SH-SY5Y (cell line): ENCODE results near the gene KIF25.

ENCODE experiments used
- GATA2 ChIP-seq: IDR thresholded peaks from 2 replicates; pipeline ENCODE4 v1.6.1; 2011; ENCODE audit warnings: mild to moderate bottlenecking, low read depth, low read length
- GATA3 ChIP-seq: IDR thresholded peaks from 2 replicates; pipeline ENCODE4 v1.6.1; 2011; ENCODE audit warnings: low read depth, mild to moderate bottlenecking, low read length, moderate library complexity

Gene KIF25

DNA sequence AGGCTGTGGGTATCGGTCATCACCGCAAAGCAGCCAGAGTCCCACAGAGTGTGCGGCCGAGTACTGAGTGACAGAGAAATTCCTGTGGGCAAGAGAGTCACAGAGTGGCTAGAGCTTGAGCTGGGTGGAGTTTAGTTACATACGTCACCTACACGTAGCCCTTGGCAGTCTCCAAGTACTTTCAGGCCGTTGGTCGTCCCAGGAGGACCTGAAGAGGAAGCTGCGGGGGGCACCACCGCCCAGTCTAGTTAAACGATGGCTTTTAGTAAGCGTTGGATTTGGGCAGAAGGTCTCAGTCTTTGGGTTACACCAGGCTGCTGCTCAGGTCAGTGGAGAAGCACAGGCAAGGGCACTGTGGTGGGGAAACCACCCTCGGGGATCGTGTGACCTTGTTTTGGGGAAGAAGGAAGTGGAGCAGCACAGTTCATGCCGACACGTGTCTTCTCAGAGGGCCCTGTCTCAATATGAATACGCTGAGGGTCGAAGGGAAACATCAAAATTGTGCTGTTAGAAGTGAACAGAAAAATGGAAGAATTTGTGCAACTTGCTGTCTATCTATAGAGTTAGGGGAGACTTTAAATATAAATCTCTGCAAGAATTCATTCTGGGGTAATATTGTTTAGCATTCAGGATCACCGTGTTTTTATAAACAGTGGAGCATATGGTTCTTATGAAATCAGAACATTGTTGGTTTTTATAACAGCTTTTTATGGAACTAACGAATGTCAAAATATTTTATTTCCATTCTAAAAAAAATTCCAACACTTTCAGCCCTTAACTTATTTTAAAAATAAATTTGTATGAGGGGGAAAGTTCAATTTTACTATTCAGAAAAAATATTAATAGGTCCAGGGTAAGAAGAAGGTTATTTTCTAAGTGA is 28.6 kb downstream of the KIF25 start:
- TF ChIP-seq GATA3 (no peak), GATA2 (no peak)

DNA sequence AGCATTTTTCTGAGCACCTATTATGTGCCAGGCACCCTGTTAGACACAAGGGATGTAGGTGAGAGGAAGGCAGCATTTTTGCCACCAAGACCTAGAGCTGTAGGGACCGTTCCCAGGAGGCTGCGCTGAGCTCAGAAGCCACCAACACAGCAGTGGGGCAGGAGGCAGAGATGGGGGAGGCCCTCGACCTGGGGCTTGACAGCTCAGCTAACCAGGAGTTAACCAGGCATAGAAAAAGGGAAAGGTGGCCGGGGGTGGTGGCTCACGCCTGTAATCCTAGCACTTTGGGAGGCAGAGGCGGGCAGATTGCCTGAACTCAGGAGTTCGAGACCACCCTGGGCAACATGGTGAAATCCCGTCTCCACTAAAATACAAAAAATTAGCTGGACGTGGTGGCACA is 29.5 kb downstream of the KIF25 start:
- TF ChIP-seq GATA2, result no peak
- TF ChIP-seq GATA3, result no peak

DNA sequence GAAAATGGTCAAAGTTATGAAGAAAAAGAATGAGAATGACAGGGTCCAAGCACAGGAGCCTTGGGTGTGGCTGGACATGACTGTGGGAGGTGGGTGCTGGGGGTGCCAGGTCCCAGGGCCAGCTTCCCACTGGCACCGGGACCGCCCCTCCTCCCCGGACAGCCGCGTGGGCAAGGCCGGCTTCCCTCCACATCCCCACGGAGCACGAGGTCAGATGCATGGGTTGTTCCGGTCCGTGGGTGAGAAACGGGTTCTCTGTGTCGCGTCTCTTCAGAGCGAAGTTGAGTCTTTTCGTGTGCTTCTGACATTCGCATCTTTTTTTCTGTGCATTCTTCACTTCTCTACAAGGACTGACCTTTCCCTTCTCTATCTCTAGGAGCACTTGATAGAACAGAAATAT is 30.1 kb downstream of the KIF25 start:
- TF ChIP-seq GATA2 (no peak), GATA3 (no peak)

GRCh38 chr6:168028181-168028580 is 30.7 kb downstream of the KIF25 start:
- no peak for TF ChIP-seq GATA3
- no peak for TF ChIP-seq GATA2

DNA sequence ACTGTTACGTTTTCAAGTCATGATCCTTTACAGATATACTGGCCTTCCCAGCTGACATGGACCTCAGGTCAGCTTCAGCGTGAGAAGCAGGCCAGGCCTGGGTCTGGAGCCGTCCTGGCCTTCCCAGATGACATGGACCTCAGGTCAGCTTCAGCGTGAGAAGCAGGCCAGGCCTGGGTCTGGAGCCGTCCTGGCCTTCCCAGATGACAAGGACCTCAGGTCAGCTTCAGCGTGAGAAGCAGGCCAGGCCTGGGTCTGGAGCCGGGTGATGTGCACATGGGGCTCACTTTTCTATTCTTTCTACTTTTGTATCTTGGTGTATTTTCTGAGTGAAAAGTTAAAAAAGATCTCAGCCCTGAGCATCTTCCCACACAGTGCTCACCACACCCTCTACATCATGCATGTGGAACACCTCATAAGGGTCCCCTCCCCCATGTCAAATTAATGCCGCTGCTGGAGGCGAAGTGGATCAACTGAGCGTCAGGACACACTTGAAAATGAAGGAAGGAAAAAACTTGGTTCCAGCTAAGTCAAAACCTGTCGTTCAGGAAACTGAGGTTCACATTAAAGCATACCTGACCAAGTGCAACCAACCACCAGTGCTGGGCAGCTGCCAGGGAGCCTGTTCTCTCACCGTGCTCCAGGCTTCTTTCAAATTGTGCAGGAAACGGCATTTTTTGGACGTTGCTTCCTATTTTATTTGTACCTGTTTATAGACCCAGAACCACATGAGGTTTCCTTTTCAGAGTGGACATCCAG is 32.2 kb downstream of the KIF25 start:
- TF ChIP-seq GATA2, result no peak
- TF ChIP-seq GATA3, result no peak

GRCh38 chr6:168030218-168030746 is 32.8 kb downstream of the KIF25 start:
- TF ChIP-seq GATA2 (no peak), GATA3 (no peak)

DNA sequence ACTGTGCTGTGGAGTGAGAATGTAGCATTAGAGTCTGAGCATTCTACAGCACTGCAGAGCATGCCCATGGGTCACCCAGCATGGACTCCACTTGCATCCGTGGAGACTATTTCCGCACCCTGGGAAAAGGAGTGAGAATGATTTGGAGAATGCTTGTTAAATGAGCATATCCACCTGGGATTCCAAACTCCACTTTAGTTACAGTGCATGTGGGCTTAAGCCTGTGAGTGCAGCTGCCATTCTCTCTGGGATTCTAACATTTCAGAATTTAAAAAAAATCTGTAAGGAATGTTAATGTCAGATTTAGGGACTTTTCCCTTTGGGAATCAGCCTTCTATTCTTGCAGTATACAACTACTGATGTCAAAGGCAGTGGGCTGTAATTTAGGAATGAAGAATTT is 33.4 kb downstream of the KIF25 start:
- TF ChIP-seq GATA2 (no peak), GATA3 (no peak)

DNA sequence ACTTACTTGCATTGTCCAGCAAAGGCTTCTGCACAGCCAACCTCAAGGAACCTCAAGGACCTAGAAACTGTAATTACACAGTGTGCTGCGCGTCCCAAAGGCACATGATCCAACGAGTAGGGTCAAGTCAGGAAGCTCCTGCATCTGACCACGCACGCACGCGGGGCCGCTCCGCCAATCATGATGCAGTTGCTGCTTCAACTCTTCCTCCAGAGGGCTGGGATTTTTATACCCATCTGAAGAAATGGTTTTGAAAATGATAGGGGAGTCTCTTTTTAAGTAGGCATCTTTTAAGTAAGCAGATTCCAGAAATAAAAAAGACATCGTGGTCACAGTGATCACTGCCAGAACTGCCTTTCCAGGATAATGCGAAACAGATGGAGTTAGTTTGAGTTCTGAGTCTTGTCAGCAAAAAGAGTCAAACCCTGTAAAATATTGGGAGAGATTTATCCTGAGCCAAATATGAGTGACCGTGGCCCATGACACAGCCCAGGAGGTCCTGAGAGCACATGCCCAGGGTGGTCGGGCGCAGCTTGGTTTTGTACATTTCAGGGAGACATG is 34.0 kb downstream of the KIF25 start:
- TF ChIP-seq GATA2, result no peak
- TF ChIP-seq GATA3, result no peak

DNA sequence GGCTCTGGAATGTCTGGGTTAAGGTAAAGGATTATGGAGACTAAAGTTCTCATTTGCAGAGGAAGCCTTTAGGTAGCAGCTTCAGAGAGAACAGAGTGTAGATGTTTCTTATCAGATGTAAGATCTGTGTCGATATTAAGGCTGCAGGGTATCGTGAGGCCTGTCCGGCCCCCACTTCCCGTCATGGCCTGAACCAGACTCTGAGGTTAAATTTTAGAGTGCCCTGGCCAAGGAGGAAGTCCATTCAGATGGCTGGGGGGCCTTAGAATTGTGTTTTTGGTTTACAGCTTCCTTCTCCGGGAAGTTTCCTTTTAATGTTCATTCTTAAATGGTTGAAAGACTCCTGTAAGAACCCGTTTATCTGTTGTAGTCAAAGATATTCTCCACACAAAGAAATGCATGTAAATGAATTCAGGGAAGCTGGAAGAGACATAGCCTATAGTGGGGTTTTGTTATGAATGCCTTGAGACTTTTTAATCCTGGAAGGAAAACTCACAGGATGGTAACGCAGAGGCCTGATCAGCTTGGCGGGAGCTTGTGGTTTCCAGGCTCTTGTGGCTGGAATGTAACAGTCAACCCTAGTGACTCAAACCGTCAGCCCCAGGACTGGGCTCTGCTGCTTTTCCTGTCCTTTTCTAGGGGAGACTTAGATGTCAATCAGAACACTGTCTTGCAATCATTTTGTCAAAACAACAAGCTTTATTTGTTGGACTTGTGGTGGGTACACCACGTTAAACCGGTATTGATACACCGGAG is 34.7 kb downstream of the KIF25 start:
- TF ChIP-seq GATA3 (no peak), GATA2 (peak; percentile 19; the same call in 1 of the 2 replicates)

- TF ChIP-seq GATA3, result no peak
- no peak for TF ChIP-seq GATA2
Measured at GRCh38 chr6:168033791-168034190, 36.3 kb downstream of the KIF25 start.

DNA sequence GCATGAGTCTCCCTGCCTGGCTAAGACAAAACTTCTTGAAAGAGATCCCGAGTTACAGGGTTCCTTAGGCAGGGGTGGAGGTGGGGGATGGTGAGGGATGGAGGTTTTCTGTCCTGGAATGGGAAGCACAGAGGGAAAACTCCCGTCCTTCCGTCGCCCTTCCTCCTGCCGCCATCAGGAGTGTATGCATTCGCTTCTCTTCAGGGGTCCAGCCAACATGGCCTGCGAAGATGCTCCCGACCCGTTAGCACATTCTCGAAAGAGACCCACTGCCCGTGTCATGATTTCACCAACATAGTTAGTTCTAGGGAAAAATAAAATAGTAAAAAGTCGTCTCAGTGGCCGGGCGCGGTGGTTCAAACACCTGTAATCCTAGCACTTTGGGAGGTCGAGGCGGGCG is 37.1 kb downstream of the KIF25 start:
- TF ChIP-seq GATA2, result no peak
- TF ChIP-seq GATA3, result no peak

- TF ChIP-seq GATA2 (no peak), GATA3 (no peak)
Measured at GRCh38 chr6:168035098-168035660, 37.7 kb downstream of the KIF25 start.

DNA sequence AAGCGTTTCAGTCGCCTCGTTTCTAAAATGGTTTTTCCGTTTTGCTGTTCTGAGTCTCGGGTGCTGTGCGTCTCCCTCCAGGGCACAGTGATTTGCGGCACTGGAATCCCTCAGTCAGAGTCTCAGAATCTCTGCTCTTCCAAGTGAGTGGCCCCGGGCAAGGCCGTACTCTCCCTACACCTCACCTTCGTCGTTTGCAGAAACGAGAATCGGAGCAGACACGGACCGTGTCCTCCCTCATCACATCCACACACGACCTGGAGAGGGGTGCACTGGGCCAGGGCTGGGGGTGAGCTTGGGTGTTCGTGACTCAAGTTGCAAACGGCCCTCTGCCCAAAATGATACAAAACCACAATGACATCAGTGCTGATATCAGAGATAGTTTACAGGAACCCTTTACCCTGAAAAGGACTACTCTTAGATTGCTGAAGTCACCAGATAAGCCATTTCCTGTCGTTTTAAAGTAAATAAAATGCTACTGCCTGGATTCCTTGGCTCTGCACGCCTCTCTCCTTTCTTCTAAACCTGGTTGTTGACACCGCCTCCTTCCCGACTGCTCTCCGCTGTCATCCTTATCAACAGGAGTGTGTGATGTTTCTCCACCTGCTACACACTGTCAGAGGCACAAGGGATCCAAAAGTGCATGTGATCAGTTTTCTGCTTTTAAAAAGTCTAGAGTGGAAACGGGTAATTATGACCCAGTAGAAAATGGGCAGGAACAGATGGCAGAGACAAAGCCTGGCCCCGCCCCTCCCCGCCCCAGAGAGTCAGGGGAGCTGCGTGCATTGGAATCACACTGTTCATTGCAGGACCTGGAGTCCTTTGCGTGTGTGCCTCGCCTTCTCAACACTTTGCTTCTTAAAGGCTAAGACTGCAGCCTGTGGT is 38.4 kb downstream of the KIF25 start:
- TF ChIP-seq GATA3, result no peak
- no peak for TF ChIP-seq GATA2
